HPDE6-E6E7 (cell line): ENCODE measurements around the gene NHLH1.

Experiments
- DNase-seq: peaks from one replicate; pipeline ENCODE4 v3.0.0; 2011; ENCODE audit warnings: missing footprints; ENCODE audit errors: extremely low spot score

Gene NHLH1

DNA sequence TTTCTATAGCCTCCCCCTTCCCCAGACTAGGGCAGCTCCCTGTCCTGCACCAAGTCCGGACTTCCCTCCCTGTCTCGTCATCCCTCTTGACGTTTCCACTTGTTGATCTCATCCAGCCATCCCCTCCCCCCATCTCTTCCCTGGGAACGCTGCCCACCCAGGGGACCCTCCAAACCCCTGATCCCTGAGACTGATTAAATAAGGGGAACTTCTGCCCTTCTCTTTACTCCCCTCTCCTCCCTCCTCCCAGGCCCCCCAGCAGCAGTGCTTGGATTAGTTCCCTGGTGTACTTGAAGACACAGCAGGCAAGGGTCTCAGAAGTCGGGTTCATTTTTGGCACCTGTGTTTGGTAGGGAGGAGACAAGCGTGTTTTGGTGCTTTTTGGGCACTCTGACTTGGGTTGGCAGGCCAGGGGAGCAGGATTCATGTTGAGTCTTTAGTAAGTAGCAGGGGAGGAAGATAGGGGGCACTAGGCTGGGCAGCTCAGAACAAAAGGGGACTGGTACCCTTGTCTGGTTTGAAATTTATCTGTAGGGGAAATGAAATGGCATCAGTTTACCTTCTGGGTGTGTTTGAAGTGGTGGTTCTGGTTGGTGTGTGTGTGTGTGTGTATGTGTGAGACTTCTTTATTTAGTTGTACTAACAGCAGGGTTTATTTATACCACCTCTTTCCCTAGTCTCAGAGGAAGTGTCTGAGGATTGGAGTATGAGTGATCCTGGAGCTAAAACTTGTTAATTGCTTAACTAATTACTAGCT, 44.6 kb downstream of the NHLH1 start:
- no peak for DNase-seq

DNA sequence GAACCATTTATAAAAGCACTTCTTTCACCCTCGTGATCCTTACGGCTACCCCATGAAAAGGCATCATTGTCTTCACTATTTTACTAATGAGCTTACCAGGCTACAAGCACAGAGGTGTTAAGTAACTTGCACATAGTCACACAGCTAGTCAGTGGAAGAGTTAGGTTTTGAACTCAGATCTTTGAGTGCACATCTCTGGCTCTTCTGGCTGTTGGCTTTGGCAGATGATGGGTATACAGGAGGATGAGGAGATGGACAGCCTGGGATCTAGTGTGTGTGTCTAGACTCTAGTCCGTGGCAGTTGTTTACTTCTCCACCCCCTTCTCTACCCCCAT, 45.1 kb downstream of the NHLH1 start:
- DNase-seq: no peak

DNA sequence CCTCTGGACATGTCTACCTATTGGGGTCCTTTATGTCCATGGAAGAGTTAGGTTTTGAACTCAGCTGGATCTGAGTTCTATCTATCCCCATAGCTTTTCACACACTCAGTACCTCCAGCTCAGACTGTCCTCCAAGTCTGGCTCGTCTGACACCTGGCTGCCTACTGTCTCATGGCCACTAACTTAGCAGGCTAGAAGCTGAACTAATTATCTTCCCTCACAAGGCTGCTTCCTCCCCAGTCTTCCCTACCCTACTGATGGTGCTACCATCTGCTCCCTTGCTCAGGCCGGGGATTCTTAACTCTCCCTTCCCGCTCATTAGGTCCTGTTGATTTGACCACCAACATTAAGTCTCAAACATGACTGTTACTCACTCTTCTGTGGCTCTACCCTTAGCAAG, 46.8 kb downstream of the NHLH1 start:
- no peak for DNase-seq

DNA sequence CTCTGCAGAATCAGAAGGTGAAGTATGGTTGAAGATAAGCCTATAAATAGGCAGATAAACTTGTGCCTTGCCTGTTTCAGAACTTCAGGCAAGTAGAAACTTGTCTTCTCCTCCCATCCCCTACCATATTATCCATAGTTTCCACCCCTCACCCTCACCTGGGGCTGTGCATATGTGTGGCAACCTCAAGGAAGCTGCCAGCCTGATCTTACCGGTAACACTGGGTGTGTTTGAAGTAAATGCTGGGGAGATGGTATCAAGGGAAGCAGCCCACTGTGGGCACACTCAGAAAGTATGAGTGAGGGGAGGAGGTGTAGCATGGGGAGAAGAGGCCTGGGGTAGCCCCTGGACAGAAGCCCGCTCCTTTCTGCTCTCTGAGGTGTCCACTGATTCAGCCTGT, 48.0 kb downstream of the NHLH1 start:
- DNase-seq: peak; percentile 75

DNA sequence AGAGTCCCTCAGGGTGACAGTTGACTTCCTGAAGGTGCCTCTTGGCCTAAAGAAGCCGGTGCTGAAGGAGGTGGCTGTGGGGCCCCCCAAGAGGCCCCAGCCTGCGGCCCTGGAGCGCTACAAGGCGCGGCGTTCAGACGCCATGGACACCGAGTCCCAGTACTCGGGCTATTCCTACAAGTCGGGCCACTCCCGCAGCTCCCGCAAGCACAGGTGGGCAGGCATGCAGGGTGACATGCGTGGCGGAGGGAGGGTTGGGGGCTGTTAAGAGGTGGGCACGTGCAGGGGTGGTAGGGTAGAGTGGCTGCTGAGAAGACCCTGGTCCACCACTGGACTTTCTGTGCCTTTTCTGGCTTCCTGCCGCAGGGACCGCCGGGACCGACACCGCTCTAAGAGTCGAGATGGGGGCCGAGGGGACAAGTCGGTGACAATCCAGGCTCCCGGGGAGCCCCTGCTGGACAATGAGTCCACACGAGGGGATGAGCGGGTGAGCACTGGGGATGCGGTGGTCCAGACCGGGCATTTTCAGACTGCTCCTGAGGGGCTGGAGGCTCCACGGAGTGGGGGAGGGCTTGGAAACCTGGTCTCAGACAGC, 48.9 kb downstream of the NHLH1 start:
- DNase-seq: no peak

DNA sequence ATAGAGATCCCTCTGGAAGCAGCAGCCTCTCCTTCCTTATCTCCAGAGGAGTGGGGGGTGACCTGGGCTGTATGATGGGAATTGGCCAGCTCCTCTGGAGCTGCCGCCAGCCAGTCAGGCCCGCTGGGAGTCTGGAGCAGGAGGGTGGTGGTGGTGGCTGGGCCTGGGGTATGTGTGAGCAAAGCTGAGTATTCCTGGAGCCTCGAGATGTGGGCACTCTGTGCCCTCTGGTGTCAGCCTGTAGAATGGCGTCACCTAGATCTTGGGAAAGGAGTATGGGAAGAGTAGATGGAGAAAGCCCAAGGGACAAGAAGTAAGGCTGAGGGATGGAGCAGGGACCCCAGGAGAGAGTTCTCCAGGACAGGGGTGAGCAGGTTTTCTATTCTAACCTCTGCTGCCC, 49.5 kb downstream of the NHLH1 start:
- peak; percentile 73 for DNase-seq

DNA sequence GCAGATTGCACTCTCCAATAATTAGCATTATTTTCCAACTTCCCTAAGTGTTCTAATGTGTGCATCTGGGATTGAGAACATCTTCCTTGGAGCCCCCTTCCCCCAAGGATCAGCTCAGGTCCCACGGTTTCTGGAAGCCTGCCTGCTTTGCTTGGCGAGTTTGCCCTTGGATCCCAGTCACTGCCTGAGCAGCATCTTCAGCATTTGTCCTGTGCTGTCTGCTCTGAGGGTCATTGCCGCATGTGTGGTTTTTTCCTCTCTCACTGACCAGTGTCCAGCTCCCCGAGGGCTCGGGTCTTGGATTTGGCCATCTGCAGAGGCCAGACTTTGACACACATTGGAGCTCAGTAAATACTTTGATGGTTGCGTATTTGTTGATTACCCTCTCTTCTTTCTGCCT, 51.6 kb downstream of the NHLH1 start:
- no peak for DNase-seq

DNA sequence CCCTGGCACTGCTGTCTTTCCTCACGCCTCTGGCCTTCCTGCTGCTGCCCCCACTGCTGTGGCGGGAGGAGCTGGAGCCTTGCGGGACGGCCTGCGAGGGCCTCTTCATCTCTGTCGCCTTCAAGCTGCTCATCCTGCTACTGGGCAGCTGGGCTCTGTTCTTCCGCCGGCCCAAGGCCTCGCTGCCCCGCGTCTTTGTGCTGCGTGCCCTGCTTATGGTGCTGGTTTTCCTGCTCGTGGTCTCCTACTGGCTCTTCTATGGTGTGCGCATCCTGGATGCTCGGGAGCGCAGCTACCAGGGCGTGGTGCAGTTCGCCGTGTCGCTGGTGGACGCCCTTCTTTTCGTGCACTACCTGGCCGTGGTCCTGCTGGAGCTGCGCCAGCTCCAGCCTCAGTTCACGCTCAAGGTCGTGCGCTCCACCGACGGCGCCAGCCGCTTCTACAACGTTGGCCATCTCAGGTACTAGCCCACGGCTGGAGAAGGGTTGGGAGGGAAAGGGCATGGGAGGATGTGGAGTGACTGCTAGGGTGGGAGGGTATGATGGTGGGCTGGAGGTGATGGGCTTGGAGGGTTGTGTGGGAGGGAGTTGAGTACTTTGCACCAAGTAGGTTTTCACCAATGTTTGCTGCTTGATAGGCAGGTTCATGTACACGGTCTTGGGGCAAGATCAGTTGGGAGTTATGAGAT, 52.4 kb downstream of the NHLH1 start:
- no peak for DNase-seq

DNA sequence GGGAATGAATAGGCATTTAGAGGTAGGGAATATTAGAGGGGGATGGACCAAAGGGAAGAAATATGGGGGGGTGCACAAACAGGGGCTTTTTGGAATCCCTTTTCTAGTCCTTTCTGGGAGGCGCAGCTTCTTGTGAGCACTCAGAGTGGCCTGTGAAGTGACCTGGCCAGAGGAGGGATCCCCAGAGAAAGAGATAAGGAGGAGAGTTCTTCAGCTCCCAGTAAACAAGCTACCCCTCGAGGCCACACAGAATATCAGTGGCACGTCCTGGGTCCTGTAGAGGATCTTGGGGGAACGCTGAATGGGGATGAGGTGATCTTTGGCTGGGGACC, 52.9 kb downstream of the NHLH1 start:
- no peak for DNase-seq

DNA sequence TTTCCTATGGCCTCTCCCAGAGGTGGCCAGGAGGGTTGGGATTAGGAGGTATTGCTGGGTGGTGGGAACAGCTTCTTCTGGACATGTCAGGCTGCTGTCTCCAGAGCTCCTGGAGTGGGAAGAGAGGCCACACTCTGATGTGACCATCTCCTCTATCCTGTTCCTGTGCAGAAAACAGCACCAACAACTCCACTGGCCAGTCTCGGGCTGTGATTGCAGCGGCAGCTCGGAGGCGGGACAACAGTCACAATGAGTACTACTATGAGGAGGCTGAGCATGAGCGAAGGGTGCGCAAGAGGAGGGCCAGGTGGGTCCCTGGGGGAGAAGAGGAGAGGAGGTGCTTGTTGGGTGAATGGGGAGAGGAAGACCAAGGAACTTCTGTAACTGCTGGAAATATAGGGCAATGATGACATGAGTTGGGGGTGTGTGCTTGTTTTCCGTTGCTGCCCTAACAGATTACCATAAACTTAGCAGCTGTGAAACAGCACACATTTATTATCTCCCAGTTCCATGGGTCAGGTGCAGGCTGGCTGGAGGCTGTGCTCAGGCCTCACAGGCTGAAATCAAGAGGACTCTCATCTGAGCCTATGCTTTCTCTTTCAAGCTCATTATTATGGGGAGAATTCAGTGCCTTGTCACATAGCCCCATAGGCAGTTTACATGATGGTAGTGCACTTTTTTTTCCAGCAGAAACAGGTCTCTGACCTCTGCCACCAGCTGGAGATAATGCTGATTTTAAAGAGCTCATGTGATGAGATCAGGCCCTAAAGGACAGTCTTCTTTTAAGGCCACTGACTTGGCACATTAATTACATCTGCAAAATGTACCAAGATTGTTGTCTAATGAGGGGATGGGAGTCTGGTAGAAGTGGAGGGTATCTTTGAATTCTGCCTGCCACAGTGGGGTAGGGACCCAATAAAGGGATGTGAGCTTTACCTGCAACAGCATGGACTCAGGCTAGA, 54.3 kb downstream of the NHLH1 start:
- DNase-seq: no peak

DNA sequence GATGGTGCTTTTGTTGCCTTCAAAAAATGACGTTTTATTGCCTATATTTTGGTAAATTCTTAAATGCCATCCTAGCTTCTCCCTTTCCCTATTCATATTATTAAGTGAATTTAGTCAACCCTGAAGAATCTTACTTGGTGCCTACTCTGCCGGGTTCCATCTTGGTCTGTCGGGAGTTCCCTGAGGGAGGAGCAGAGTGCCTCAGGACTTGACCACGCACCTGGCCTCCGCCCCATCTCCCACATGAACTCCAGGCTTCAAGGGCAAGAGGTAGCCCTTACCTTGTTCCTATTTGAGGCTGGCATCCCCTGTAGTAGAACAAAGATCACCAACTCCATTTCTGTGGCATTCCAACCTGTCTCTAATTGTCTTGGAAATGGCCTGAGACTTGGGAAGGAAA, 55.0 kb downstream of the NHLH1 start:
- DNase-seq: no peak
